Activated naive CD4-positive, alpha-beta T cell (primary cell): ENCODE measurements around the gene SNRNP25.
A peak's percentile ranks its signal among the peaks of the same experiment; 100 is the strongest.

ENCODE experiments used
- DNase-seq, 4 experiments: peaks; one replicate each; lab custom pipeline; 2025; lab: John Stamatoyannopoulos, UW

SNRNP25 gene

DNA sequence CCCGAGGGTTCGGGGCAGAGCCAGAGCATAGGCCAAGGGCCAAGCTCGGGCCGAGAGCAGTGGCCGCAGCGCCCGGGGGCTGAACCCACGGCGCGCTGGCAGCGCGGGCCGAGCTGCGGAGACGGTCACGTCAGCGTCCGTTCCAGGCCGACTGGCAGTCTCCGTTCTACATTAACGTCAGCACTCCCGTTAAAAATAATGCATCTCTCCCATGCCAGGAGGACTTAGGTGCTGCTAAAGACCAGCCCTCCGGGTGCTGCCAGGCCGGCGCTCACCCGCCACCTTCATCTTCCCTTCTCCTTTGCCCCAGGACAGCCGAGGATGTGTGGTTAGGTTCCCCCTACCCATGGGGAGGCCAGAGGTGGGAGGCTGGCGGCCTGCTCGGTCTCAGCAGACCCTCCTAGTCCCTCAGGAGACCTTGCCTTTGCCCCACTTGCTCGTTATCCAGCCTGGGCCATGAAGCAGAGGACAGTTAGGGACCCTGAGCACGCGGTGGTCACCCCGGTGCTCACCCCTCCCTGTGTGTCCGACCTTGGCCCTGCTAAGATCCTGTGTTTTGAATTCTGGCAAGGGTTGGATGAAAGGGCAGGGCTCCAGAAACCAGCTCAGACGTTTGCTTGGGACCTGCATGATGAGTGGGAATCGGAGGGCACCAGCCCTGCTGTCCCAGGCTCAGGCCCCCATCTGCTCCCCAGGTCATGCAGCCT, 25.0 kb downstream of the SNRNP25 start:
- no peak for DNase-seq

DNA sequence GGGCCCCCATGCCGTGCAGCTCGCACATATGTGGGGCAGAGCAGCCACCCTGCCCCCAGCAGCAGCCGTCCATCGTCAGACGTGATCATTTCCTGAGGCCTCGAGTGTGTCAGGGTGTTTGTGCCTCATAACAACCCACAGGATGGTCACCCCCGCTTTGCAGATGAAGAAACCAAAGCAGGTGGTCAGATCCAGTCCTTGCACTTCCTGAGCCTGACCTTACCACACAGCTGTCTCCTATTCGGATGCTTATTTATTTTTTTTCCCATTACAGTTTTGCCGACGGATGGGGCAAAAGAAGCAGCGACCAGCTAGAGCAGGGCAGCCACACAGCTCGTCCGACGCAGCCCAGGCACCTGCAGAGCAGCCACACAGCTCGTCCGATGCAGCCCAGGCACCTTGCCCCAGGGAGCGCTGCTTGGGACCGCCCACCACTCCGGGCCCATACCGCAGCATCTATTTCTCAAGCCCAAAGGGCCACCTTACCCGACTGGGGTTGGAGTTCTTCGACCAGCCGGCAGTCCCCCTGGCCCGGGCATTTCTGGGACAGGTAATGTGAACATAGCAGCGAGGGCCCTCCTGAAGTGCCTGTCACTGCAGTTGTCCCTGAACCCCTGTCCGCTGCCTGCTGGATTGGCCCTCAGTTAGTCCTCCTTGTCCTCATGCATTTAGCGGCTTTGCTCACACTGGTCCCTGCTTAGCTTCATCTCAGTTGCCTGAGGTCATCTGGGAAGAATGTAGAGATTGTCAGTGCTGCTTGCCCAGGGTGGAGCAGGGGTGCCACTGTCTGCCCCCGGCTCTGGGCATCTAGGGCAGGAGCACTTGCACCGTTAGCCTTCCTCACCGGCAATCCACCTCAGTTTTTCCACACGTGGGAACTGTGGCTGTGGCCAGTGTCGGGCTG, 25.8 kb downstream of the SNRNP25 start:
- no peak for DNase-seq

DNA sequence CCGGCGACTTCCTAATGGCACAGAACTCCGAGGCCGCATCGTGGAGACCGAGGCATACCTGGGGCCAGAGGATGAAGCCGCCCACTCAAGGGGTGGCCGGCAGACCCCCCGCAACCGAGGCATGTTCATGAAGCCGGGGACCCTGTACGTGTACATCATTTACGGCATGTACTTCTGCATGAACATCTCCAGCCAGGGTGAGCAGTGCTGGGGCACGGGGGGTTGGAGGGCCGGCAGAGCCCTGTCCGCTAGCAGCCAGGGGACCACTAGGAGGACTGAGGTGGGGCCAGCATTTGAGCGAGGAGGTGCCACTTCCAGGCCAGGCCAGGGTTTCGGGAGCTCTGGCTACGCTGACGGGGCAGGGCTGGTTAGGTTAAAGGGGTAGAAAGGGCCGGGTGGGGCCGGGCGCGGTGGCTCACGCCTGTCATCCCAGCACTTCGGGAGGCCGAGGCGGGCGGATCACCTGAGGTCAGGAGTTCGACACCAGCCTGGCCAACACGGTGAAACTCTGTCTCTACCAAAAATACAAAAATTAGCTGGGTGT, 29.5 kb downstream of the SNRNP25 start:
- no peak for DNase-seq

DNA sequence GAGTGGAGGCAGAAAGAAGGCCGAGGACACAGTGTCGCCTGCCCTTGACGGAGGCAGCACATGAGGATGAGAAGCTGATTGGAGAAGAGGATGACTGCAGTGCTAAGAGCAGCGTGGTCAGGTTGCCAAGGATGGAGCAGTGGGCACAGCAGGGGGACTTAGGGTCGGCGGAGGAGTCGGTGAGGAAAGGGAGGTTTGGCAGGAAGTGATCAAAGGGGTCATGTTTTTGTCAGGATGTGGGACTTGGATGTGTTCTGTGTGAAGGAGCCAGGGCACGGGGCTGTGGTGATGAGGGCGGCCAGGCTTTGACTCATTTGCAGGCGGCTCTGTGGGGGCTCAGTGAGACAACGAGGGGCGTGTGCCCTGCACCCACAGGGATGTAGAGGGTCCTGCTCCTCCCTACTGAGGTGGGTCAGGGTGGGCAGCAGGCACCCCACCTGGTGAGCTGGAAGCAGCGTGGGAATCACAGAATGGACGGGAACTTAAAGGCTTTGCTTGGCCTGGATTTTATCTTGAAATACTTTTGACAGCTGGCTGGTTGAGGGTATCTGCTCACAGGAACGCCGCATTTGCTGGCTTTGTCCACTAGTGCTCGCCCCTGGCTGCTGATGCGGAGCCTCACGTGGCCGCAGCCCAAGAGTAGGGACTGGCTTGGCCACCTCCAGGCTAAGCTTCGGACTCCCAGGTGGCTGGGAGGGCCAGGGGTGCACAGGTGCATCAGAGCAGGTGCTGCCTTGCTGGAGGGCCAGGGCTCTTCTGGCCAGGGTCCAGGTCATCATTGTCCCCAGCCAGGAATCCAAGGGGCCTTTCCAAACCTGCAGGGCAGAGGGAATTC, 30.4 kb downstream of the SNRNP25 start:
- DNase-seq = no peak

- no peak for DNase-seq
These were observed 31.2 kb downstream of the SNRNP25 start for GRCh38 chr16:84718-85406.

GRCh38 chr16:85407-85782, 31.8 kb downstream of the SNRNP25 start:
- DNase-seq = no peak

- DNase-seq = no peak
These were observed 32.2 kb downstream of the SNRNP25 start for GRCh38 chr16:85865-86264.

DNA sequence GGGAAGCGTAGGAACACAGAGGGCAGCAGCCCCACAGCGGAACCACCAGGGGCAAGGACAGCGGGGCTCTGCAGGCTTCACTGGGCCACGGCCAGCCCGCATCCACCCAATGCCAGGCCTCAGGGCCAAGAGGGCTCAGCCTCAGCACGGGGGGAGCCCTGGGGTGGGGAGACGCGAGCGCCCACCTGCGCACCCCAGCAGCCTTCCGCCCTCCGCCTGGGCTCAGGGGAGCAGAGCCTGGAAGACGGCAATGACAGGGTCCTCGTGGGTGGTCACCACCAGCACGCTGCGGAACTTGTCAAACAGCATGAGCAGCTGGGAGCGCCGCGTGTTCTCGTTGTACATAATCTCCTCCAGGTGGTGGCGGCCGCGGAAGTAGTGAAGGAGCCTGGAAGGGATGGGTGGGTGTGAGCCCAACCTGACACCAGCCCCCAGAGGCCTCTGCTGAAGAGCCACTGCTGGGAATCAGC, 32.9 kb downstream of the SNRNP25 start:
- no peak for DNase-seq

GRCh38 chr16:88613-89012, 35.0 kb downstream of the SNRNP25 start:
- no peak for DNase-seq

DNA sequence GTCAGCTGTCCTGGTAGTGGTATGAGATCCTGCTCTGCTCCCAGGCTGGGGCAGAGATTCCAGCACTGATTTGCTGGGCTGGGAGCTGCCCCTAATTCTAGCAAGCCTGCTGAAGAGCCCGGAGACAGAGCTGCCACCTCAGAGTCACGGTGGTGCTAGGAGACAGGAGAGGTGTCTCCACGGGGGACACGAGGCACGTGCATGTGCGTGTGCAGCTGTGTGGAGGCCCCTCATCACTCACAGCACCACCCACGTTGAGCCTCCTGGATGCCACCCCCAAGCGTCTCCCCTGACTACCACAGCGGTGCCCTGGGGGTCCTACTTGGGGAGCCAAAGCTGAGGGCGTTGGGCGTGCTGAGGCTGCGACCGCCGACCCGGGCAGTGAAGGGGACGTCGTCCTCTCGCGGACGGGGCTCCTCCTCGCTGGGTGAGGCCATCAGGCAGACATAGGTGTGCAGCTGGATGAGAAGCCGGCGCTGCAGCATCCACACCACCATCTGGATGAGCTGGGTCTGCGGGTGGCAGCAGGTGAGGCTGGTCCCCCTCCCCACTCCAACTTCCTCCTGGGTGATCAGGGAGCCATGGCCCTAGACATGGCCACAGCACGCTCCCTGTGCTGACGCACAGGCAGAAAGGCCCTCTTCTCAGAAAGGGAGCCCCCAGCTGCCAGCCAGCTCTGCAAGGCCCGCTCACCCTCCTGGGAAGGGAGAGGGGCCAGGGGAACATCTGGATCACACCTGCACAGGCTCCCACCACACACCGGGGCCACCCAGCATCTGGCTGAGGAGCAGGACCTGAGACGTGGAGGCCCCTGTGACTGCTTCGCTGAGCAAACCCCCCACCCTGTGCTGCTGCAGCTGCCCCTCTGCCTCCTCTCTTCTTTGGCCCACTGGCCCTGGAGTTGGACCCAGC, 36.0 kb downstream of the SNRNP25 start:
- DNase-seq = no peak

DNA sequence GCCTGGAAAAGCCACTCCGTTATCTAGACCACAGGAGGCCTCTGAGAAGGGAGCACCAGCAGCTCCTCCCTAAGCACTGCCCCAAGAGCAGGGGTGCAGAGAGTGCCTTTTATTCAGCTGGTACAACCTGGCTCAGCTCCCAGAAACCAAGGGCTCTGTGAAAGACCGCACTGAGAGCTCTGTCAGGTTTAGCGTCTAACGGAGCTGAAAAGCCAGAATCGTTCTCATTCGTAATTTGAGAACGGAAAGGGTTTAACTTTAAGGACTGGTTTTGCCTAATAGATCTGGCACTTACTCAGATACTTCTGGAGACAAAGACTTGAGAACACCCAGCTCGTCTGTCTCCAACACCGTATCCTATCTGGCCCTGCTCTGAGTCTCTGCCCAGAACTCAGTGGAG, 37.9 kb downstream of the SNRNP25 start:
- DNase-seq = no peak

- DNase-seq = no peak
These were observed 39.1 kb downstream of the SNRNP25 start for GRCh38 chr16:92431-93339.

- no peak for DNase-seq
These were observed 41.3 kb downstream of the SNRNP25 start for GRCh38 chr16:94918-95265.

- peak; percentile 68 to 82 (median 74) for DNase-seq
These were observed 43.3 kb downstream of the SNRNP25 start for GRCh38 chr16:96935-97381.

DNA sequence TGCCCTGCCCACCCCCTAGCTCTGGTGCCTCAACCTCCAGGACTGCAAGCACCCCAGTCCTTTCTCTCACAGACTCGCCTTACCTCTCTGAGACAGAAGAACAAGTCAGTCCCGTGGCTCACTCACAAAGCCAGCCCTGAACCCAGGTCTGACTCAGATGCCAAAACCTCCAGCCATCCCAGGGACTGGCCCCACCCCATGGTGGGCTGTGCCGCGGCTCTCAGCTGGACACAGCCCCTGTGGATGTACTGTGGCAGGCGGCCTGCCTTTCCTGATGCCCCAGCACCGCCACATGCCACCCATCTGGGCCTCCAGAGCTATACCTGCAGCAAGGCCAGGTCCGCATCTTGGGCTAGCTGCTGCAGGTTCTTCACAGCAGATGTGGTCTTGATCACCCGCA, 44.2 kb downstream of the SNRNP25 start:
- no peak for DNase-seq

DNA sequence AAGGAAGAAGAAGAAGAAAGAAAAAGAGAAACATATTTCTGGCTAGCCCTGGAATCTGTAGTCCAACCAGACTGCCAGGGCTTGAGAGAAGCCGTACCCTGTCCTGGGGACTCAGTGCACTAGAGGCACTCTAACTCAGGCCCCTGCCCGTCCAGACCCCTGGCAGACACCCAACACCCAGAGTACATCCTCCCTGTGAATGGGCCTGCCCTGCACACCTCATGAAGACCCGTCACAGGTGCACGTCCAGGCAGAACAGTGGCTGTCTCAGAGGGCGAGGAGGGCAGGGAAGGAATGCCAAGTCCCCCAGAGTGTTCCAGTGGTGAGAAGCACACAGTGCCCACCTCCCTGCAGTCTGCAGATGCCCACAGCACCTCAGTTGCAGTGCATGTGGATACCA, 47.4 kb downstream of the SNRNP25 start:
- DNase-seq = no peak

DNA sequence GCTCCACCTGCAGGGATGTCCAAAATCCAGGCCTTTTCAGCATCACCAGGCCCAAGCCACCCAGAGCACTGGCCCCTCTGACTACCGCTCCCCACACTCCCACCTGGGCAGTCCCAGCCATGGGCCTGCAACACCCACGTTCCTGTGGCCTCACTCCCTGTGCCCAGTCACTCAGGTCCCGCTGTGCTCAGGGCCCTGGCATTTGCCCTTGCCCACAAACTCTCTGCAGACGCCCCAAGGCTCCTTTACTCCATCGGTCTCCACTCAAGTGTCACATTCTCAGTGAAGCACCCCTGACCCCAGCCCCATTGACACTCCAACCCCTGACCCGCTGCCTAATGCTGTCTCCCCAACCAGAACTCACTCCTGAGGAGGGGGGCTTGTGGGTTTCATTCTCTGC, 48.0 kb downstream of the SNRNP25 start:
- no peak for DNase-seq

- DNase-seq = no peak
These were observed 48.6 kb downstream of the SNRNP25 start for GRCh38 chr16:102060-102855.

- DNase-seq = no peak
These were observed 50.7 kb downstream of the SNRNP25 start for GRCh38 chr16:104355-104754.
